OCI-LY1 (cell line): ENCODE results near the gene CUTA.

Source experiments
- CTCF ChIP-seq: fragments of 200-600 bp; sonication (generic), shearing (Covaris generic); IDR thresholded peaks from 2 replicates; pipeline ENCODE4 v1.5.1; 2017; ENCODE audit warnings: mild to moderate bottlenecking, antibody characterized with exemption, low read length, moderate library complexity, mixed read lengths
- EZH2 ChIP-seq: fragments of 200-600 bp; sonication (generic), shearing (Covaris generic); IDR thresholded peaks from 2 replicates; pipeline ENCODE4 v1.8.0; 2017; ENCODE audit warnings: borderline replicate concordance, mixed run types, mild to moderate bottlenecking, antibody characterized with exemption, low read length, moderate library complexity, mixed read lengths

DNA sequence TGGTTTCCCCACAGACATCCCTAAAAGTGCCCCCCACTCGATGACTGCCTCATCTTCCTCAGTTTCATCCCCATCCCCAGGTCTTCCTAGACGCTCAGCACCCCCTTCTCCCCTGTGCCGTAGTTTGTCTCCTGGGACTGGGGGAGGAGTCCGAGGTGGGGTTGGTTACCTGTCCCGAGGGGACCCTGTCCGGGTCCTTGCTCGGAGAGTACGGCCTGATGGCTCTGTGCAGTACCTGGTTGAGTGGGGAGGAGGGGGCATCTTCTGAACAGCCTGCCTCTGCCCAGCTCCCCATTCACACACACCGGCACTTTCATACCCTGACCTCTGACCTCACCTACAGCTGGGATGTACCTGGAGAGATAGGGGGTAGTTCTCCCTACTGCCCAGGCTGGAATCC, 2.1 kb downstream of the CUTA start:
- TF ChIP-seq CTCF (no peak), EZH2 (no peak)
